ENCODE data around the gene MT2A. TPM values are rescaled to one million over a fixed set of nuclear protein-coding genes. Genes with fewer than 3 reads are reported as not detected.
A peak's percentile ranks its signal among the peaks of the same experiment; 100 is the strongest.

The MT2A gene
- total and polyA plus RNA-seq, 2 of the 13 experiments (the other 11 are each of a cell fraction or from before 2014, with no cell fraction given), result 135 to 371 TPM

GRCh38 chr16:56625140-56625942 is 17.0 kb downstream of the MT2A start, which contains the start of gene MT1E (continued):
- TF ChIP-seq ZBTB25 (CRISPR knock-in tag; IDR thresholded peaks at IDR 0.05) (no peak), NRL (CRISPR knock-in tag; IDR thresholded peaks at IDR 0.05; ENCODE audit: borderline replicate concordance) (peak; percentile 91; the same call in 1 of the 2 replicates), SPEN (CRISPR knock-in tag; IDR thresholded peaks at IDR 0.05; ENCODE audit: low read depth) (no peak; the same call in 1 of the 2 replicates), ZNF354B (CRISPR knock-in tag; IDR thresholded peaks at IDR 0.05) (0 out of 2 replicates have a peak, but pooled peaks have one; percentile 64), TFE3 (CRISPR knock-in tag; IDR thresholded peaks at IDR 0.05) (no peak), HCFC1 (IDR thresholded peaks at IDR 0.05; ENCODE audit: low read depth, low read length) (no peak), ARID5B (CRISPR knock-in tag; IDR thresholded peaks at IDR 0.05) (peak; percentile 12; the same call in 1 of the 2 replicates), ZNF431 (CRISPR knock-in tag; IDR thresholded peaks at IDR 0.05; ENCODE audit: borderline replicate concordance, low read depth) (0 out of 2 replicates have a peak, but pooled peaks have one; percentile 60), ZNF230 (CRISPR knock-in tag; IDR thresholded peaks at IDR 0.05) (no peak), HDAC2 (CRISPR knock-in tag; IDR thresholded peaks at IDR 0.05) (peak; percentile 60), IKZF1 (IDR thresholded peaks at IDR 0.05) (no peak), RAD21 (CRISPR knock-in tag; IDR thresholded peaks at IDR 0.05) (peak; percentile 52; the same call in 1 of the 2 replicates)
- TF ChIP-seq, protein P1, sequence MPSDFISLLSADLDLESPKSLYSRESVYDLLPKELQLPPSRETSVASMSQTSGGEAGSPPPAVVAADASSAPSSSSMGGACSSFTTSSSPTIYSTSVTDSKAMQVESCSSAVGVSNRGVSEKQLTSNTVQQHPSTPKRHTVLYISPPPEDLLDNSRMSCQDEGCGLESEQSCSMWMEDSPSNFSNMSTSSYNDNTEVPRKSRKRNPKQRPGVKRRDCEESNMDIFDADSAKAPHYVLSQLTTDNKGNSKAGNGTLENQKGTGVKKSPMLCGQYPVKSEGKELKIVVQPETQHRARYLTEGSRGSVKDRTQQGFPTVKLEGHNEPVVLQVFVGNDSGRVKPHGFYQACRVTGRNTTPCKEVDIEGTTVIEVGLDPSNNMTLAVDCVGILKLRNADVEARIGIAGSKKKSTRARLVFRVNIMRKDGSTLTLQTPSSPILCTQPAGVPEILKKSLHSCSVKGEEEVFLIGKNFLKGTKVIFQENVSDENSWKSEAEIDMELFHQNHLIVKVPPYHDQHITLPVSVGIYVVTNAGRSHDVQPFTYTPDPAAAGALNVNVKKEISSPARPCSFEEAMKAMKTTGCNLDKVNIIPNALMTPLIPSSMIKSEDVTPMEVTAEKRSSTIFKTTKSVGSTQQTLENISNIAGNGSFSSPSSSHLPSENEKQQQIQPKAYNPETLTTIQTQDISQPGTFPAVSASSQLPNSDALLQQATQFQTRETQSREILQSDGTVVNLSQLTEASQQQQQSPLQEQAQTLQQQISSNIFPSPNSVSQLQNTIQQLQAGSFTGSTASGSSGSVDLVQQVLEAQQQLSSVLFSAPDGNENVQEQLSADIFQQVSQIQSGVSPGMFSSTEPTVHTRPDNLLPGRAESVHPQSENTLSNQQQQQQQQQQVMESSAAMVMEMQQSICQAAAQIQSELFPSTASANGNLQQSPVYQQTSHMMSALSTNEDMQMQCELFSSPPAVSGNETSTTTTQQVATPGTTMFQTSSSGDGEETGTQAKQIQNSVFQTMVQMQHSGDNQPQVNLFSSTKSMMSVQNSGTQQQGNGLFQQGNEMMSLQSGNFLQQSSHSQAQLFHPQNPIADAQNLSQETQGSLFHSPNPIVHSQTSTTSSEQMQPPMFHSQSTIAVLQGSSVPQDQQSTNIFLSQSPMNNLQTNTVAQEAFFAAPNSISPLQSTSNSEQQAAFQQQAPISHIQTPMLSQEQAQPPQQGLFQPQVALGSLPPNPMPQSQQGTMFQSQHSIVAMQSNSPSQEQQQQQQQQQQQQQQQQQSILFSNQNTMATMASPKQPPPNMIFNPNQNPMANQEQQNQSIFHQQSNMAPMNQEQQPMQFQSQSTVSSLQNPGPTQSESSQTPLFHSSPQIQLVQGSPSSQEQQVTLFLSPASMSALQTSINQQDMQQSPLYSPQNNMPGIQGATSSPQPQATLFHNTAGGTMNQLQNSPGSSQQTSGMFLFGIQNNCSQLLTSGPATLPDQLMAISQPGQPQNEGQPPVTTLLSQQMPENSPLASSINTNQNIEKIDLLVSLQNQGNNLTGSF (CRISPR knock-in tag; IDR thresholded peaks at IDR 0.05), result no peak
- TF ChIP-seq, protein P2, sequence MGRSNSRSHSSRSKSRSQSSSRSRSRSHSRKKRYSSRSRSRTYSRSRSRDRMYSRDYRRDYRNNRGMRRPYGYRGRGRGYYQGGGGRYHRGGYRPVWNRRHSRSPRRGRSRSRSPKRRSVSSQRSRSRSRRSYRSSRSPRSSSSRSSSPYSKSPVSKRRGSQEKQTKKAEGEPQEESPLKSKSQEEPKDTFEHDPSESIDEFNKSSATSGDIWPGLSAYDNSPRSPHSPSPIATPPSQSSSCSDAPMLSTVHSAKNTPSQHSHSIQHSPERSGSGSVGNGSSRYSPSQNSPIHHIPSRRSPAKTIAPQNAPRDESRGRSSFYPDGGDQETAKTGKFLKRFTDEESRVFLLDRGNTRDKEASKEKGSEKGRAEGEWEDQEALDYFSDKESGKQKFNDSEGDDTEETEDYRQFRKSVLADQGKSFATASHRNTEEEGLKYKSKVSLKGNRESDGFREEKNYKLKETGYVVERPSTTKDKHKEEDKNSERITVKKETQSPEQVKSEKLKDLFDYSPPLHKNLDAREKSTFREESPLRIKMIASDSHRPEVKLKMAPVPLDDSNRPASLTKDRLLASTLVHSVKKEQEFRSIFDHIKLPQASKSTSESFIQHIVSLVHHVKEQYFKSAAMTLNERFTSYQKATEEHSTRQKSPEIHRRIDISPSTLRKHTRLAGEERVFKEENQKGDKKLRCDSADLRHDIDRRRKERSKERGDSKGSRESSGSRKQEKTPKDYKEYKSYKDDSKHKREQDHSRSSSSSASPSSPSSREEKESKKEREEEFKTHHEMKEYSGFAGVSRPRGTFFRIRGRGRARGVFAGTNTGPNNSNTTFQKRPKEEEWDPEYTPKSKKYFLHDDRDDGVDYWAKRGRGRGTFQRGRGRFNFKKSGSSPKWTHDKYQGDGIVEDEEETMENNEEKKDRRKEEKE (IDR thresholded peaks at IDR 0.05), result no peak
